Activated naive CD4-positive, alpha-beta T cell treated with anti-CD3 and anti-CD28 coated beads for 36 hours (primary cell): Measurements from ENCODE around the gene DNER. TPM values are rescaled to one million over a fixed set of nuclear protein-coding genes. Genes with fewer than 3 reads are reported as not detected.
"Not testable (repeated sequence)": the region's sequence is repeated elsewhere in the genome, so short reads cannot be mapped to it uniquely, and the experiment has no call there.

Experiments used
- CTCF ChIA-PET: fragments of 350-600 bp; sonication (Branson Sonifier 250); formaldehyde crosslinking; loops from one replicate; lab custom pipeline; 2021; ENCODE audit warnings: antibody characterized with exemption; lab: Charles Lee
- DNase-seq: peaks from one replicate; pipeline ENCODE4 v3.0.0-alpha.2; 2020
- H3K27ac Mint-ChIP-seq: one replicate; pipeline ENCODE4 v1.8.0; 2021; ENCODE audit warnings: mild to moderate bottlenecking, mixed read lengths
- H3K27me3 Mint-ChIP-seq: one replicate; pipeline ENCODE4 v1.8.0; 2021; ENCODE audit warnings: low read depth, mixed read lengths
- H3K36me3 Mint-ChIP-seq: one replicate; pipeline ENCODE4 v1.8.0; 2021; ENCODE audit warnings: low read depth, mixed read lengths
- H3K4me1 Mint-ChIP-seq: one replicate; pipeline ENCODE4 v1.8.0; 2021; ENCODE audit warnings: low read depth, mixed read lengths
- H3K4me3 Mint-ChIP-seq: one replicate; pipeline ENCODE4 v1.8.0; 2021; ENCODE audit warnings: mild to moderate bottlenecking, moderate library complexity, mixed read lengths
- H3K9me3 Mint-ChIP-seq: one replicate; pipeline ENCODE4 v1.8.0; 2021; ENCODE audit warnings: mixed read lengths
- intact Hi-C: fragments of 100-400 bp; cut with micrococcal nuclease; formaldehyde crosslinking; loops from one replicate; pipeline ENCODE4 v1.15.1; 2023
- total RNA-seq, 2 experiments: library from RNA; stranded (reverse); gene quantifications; one replicate each; pipeline ENCODE4 v1.2.3, GENCODE V29; 2021

DNER gene
- total RNA-seq, 2 experiments from 2014 or later: not detected

- Mint-ChIP-seq H3K36me3 (no peaks in the 10 kb centered on the region), H3K4me3 (no peak overlapping the region), H3K27ac (no peak overlapping the region), H3K27me3 (no peaks in the 10 kb centered on the region), H3K4me1 (no peaks in the 10 kb centered on the region), H3K9me3 (peaks cover 2% of the 10 kb centered on the region)
- DNase-seq: no peak
- intact Hi-C loops: no loop called here
- CTCF ChIA-PET: no interaction called here
Measured at GRCh38 chr2:229407170-229407569, 307.2 kb downstream of the DNER start.

GRCh38 chr2:229405796-229406195 is 308.6 kb downstream of the DNER start:
- peaks cover 4% of the 10 kb centered on the region for H3K9me3 Mint-ChIP-seq
- peaks cover 1% of the 10 kb centered on the region for H3K27me3 Mint-ChIP-seq

GRCh38 chr2:229403296-229403695 is 311.1 kb downstream of the DNER start:
- no peaks in the 10 kb centered on the region for H3K36me3 Mint-ChIP-seq
- H3K4me1 Mint-ChIP-seq: no peaks in the 10 kb centered on the region
- H3K9me3 Mint-ChIP-seq: peaks cover 4% of the 10 kb centered on the region
- H3K27me3 Mint-ChIP-seq: peaks cover 2% of the 10 kb centered on the region
- intact Hi-C loops: no loop called here
- no peak overlapping the region for H3K27ac Mint-ChIP-seq
- no peak for DNase-seq
- H3K4me3 Mint-ChIP-seq: no peak overlapping the region
- CTCF ChIA-PET: no interaction called here

More at GRCh38 chr2:229405796-229406195, 308.6 kb downstream of the DNER start:
- no peaks in the 10 kb centered on the region for H3K36me3 Mint-ChIP-seq
- intact Hi-C loops: no loop called here
- CTCF ChIA-PET: no interaction called here
- H3K27ac Mint-ChIP-seq: no peak overlapping the region
- no peak for DNase-seq
- H3K4me1 Mint-ChIP-seq: no peaks in the 10 kb centered on the region
- no peak overlapping the region for H3K4me3 Mint-ChIP-seq

GRCh38 chr2:229401171-229401865 is 313.0 kb downstream of the DNER start:
- Mint-ChIP-seq H3K4me1 (no peaks in the 10 kb centered on the region), H3K27me3 (peaks cover 2% of the 10 kb centered on the region), H3K9me3 (peaks cover 4% of the 10 kb centered on the region), H3K27ac (no peak overlapping the region), H3K36me3 (no peaks in the 10 kb centered on the region), H3K4me3 (no peak overlapping the region)
- CTCF ChIA-PET: no interaction called here
- intact Hi-C loops: no loop called here
- DNase-seq: no peak

- no peaks in the 10 kb centered on the region for H3K36me3 Mint-ChIP-seq
- no peaks in the 10 kb centered on the region for H3K4me1 Mint-ChIP-seq
- H3K9me3 Mint-ChIP-seq: peaks cover 2% of the 10 kb centered on the region
- H3K27me3 Mint-ChIP-seq: no peaks in the 10 kb centered on the region
- CTCF ChIA-PET: no interaction called here
- DNase-seq: no peak
- H3K4me3 Mint-ChIP-seq: no peak overlapping the region
- intact Hi-C loops: no loop called here
- no peak overlapping the region for H3K27ac Mint-ChIP-seq
Measured at GRCh38 chr2:229393926-229394325, 320.4 kb downstream of the DNER start.

GRCh38 chr2:229392196-229392595 is 322.2 kb downstream of the DNER start:
- Mint-ChIP-seq H3K4me3 (no peak overlapping the region), H3K36me3 (no peaks in the 10 kb centered on the region), H3K27me3 (no peaks in the 10 kb centered on the region), H3K9me3 (peaks cover 3% of the 10 kb centered on the region), H3K4me1 (no peaks in the 10 kb centered on the region), H3K27ac (no peak overlapping the region)
- intact Hi-C loops: no loop called here
- DNase-seq: no peak
- CTCF ChIA-PET: no interaction called here

- no peak overlapping the region for H3K27ac Mint-ChIP-seq
- no peaks in the 10 kb centered on the region for H3K27me3 Mint-ChIP-seq
- peaks cover 24% of the 10 kb centered on the region for H3K9me3 Mint-ChIP-seq
- CTCF ChIA-PET: no interaction called here
- intact Hi-C loops: no loop called here
- no peaks in the 10 kb centered on the region for H3K4me1 Mint-ChIP-seq
- H3K4me3 Mint-ChIP-seq: no peak overlapping the region
- H3K36me3 Mint-ChIP-seq: peaks cover 1% of the 10 kb centered on the region
- DNase-seq: no peak
Measured at GRCh38 chr2:229388731-229389130, 325.6 kb downstream of the DNER start.

- DNase-seq: no peak
- peaks cover 1% of the 10 kb centered on the region for H3K36me3 Mint-ChIP-seq
- H3K9me3 Mint-ChIP-seq: peaks cover 24% of the 10 kb centered on the region
- intact Hi-C loops: no loop called here
- no peak overlapping the region for H3K4me3 Mint-ChIP-seq
- CTCF ChIA-PET: no interaction called here
- no peaks in the 10 kb centered on the region for H3K4me1 Mint-ChIP-seq
- no peak overlapping the region for H3K27ac Mint-ChIP-seq
- no peaks in the 10 kb centered on the region for H3K27me3 Mint-ChIP-seq
Measured at GRCh38 chr2:229387866-229388265, 326.5 kb downstream of the DNER start.

- CTCF ChIA-PET: no interaction called here
- H3K4me3 Mint-ChIP-seq: no peak overlapping the region
- H3K9me3 Mint-ChIP-seq: peaks cover 10% of the 10 kb centered on the region
- peaks cover 2% of the 10 kb centered on the region for H3K36me3 Mint-ChIP-seq
- H3K27ac Mint-ChIP-seq: no peak overlapping the region
- no peak for DNase-seq
- no peaks in the 10 kb centered on the region for H3K4me1 Mint-ChIP-seq
- intact Hi-C loops: no loop called here
- peaks cover 2% of the 10 kb centered on the region for H3K27me3 Mint-ChIP-seq
Measured at GRCh38 chr2:229380101-229380625, 334.2 kb downstream of the DNER start.

GRCh38 chr2:229378386-229378785 is 336.0 kb downstream of the DNER start:
- no peak overlapping the region for H3K27ac Mint-ChIP-seq
- no peaks in the 10 kb centered on the region for H3K4me1 Mint-ChIP-seq
- peaks cover 2% of the 10 kb centered on the region for H3K27me3 Mint-ChIP-seq
- peaks cover 4% of the 10 kb centered on the region for H3K9me3 Mint-ChIP-seq
- no peak overlapping the region for H3K4me3 Mint-ChIP-seq
- CTCF ChIA-PET: interaction anchor here (0.6 kb wide), 1 partner anchor 134 kb away, joined by 4 read pairs; no protein-coding TSS in a partner anchor
- DNase-seq: no peak
- intact Hi-C loops: no loop called here
- peaks cover 2% of the 10 kb centered on the region for H3K36me3 Mint-ChIP-seq

GRCh38 chr2:229376866-229377265 is 337.5 kb downstream of the DNER start:
- no peak for DNase-seq
- no peak overlapping the region for H3K27ac Mint-ChIP-seq

GRCh38 chr2:229375251-229375650 is 339.1 kb downstream of the DNER start:
- Mint-ChIP-seq H3K27me3 (peaks cover 4% of the 10 kb centered on the region), H3K36me3 (no peaks in the 10 kb centered on the region), H3K27ac (no peak overlapping the region), H3K4me3 (no peak overlapping the region), H3K9me3 (peaks cover 2% of the 10 kb centered on the region), H3K4me1 (no peaks in the 10 kb centered on the region)
- DNase-seq: no peak
- intact Hi-C loops: no loop called here
- CTCF ChIA-PET: no interaction called here

More at GRCh38 chr2:229376866-229377265, 337.5 kb downstream of the DNER start:
- H3K4me3 Mint-ChIP-seq: no peak overlapping the region
- CTCF ChIA-PET: no interaction called here
- intact Hi-C loops: no loop called here
- peaks cover 4% of the 10 kb centered on the region for H3K27me3 Mint-ChIP-seq
- H3K4me1 Mint-ChIP-seq: no peaks in the 10 kb centered on the region
- no peaks in the 10 kb centered on the region for H3K36me3 Mint-ChIP-seq
- peaks cover 2% of the 10 kb centered on the region for H3K9me3 Mint-ChIP-seq

GRCh38 chr2:229373311-229373710 is 341.0 kb downstream of the DNER start:
- H3K4me3 Mint-ChIP-seq, CTCF ChIA-PET, intact Hi-C loops, DNase-seq, H3K4me1 Mint-ChIP-seq, H3K9me3 Mint-ChIP-seq, H3K36me3 Mint-ChIP-seq, H3K27me3 Mint-ChIP-seq, H3K27ac Mint-ChIP-seq: not testable (repeated sequence)
